Stimulated activated CD8-positive, alpha-beta memory T cell treated with anti-CD3 and anti-CD28 coated beads, Interleukin-7, amount 100 ng/mL, for 24 hours (primary cell): ENCODE results near the gene ZNF569.
A peak's percentile ranks its signal among the peaks of the same experiment; 100 is the strongest.
"Not testable (repeated sequence)": the region's sequence is repeated elsewhere in the genome, so short reads cannot be mapped to it uniquely, and the experiment has no call there.

Experiments
- DNase-seq: peaks from one replicate; pipeline ENCODE4 v3.0.0-alpha.2; 2020; ENCODE audit warnings: low read depth

The ZNF569 gene

GRCh38 chr19:37401078-37401477, 66.2 kb downstream of the ZNF569 start:
- no peak for DNase-seq

GRCh38 chr19:37391399-37391798, 75.8 kb downstream of the ZNF569 start:
- DNase-seq, result not testable (repeated sequence)

GRCh38 chr19:37389234-37389633, 78.0 kb downstream of the ZNF569 start:
- no peak for DNase-seq

GRCh38 chr19:37370880-37371661, 96.2 kb downstream of the ZNF569 start, which contains the start of gene ZNF527:
TSS of gene ZNF527 (plus strand) at chr19:37371099. CDS start at chr19:37374199, 3,100 bp downstream.
- DNase-seq, result peak; percentile 94

- DNase-seq, result peak; percentile 3
Observed at GRCh38 chr19:37370386-37370879, 96.8 kb downstream of the ZNF569 start.

GRCh38 chr19:37362733-37363132, 104.5 kb downstream of the ZNF569 start:
- DNase-seq, result no peak

- DNase-seq, result no peak
Observed at GRCh38 chr19:37361994-37362393, 105.2 kb downstream of the ZNF569 start.
